GM15510 (cell line): Measurements from ENCODE around the gene GPSM1.

Experiments
- POLR2A ChIP-seq: IDR thresholded peaks from 3 replicates; pipeline ENCODE4 v1.6.1; 2011; ENCODE audit warnings: borderline replicate concordance; ENCODE audit not compliant: insufficient read length; ENCODE audit errors: extremely low read depth

GPSM1 gene

DNA sequence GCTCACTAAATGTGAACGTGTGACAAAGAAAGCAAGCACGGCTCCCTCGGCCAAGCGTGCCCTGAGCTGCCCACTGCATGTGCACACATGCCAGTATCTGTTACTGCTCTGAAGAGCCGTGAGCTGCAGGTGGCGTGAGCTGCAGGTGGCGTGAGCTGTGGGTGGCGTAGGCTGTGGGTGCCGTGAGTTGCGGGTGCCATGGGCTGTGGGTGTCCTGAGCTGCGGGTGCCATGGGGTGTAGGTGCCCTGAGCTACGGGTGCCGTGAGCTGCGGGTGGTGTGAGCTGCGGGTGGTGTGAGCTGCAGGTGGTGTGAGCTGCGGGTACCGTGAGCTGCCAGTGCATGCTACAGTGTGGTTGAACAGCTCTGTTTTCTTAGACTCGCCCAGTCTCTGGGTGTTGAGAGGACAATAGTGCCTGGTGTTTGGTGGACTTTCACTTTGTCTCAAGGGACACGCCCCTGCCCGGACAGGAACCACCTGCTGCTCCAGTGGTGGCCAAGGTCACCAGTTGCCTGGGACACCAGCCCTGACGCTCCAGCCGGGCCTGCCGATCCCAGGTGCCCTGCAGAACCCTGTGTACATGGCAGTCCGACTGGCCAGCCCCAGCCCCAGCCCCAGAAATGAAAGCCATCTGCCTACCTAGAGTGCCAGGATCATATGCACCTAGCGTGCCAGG lies 30.2 kb upstream of the GPSM1 start:
- no peak for TF ChIP-seq POLR2A

DNA sequence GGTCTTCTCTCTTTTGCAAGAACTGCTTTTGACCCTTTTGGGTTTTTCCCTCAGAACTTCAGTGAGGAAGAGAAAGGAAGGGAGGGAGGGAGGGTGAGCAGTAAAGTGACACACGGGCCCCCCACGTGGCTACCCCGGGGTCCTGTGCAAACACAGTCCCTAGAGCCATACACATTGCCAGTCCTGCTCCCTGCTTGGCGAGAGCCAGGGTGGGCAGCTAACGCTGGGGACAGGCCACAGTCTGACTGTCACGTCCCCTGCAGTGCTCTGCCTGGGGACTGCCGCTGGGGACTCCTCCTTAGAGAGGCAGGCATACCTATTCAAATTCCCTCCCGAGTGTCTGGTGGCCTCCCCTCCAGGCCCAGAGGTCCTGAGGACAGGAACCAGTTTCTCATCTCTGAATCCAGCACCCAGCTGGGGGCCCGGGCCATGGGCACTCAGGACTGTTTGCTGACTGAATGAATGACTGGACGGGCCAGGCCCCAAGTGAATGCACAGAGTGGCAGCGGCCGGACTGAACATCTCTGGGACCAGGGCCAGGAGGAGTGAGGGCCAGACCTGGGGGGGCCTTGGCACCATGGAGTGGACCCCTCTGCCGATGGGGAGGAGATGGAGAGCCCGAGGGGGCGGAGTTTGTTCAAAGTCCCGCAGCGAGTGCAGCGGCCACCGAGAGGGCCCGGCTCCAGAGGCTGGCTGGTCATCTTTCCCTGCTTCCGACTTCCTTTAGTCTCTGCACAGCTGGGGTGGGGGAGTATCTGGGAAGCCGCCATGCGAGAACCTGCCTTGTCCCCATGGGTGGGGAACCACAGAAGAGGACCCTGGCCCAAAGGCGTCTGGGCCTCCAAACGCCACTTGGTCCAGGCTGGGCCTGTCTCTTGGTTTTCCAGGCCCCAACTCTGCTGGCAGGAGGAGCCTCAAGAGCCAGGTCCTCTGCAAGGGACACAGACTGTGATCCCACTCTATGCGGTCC lies 29.3 kb upstream of the GPSM1 start:
- TF ChIP-seq POLR2A = no peak

DNA sequence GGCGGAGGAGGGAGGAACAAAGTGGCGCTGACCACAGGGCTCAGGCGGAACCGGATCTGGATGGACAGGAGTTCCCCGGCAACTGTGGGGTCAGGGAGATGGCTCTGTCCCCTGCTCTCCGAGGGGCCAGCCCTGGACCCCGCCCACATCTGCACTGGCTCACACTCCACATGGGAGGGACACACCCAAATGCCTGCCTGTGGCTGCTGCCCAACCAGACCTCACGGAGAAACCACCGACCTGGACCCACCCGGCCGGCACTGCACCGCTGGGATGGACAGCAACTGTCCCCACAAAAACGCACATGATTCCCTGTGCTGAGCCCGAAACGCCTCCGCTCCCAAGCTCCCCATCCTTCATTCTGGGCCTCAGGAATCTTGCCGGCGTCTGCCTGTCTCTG lies 28.2 kb upstream of the GPSM1 start:
- TF ChIP-seq POLR2A = no peak

DNA sequence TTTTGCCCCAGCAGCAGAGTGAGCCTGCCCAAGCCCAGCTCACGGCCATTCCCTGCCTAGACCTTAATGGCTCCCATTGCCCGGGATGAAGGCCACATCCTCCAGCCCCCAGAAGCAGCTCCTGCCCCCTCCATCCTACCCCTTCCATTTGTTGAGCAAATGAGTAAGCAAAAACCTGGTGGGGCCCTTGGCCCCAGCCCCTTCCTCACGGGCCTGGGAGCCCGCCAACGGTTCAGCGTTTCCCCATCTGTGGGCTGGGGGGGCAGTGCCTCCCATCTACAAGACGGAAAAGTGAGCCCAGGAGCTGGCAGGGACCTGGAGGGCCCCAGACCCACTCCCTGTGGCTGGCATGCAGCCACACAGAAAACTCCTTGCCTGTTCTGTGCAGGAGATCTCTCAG lies 27.8 kb upstream of the GPSM1 start:
- TF ChIP-seq POLR2A = no peak

DNA sequence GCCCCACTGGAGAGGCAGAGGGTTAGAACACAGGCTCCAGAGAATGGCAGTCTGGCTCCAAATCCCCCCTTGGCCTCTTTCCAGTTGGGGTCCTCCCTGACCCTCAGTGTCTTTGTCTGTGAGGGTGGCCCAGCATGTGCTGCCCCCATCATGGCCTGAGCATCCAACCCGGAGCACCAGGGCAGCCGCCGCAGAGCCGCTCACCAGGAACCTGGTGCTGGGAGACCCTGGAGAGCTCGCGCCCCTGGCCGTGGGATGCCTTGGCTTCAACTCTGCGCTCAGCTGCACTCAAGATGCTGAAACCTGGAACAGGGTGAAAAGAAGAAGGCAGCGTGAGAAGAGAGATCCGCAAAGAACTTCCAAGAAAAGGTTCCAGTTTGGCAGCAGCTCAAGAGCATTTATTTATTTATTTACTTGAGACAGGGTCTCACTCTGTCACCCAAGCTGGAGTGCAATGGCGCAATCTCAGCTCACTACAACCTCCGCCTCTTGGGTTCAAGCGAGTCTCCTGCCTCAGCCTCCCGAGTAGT lies 27.3 kb upstream of the GPSM1 start:
- no peak for TF ChIP-seq POLR2A

DNA sequence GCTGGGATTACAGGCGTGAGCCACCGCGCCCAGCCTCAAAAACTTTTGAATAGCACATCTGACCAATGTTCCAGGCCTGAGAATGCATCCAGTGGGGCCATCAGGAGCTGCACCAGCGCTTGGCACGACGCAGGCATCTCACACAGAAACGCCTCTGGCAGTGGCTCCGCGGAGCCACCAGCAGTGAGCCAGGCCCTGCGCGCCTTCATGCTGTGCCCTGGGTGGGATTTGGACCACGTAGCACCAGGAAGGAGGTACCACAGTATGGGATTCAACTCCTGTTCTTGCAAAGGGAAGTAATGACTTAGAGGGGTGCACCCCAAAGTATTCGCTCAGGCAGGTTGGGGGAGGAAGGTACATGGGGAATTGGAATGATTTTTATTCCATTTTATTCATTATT lies 26.5 kb upstream of the GPSM1 start:
- TF ChIP-seq POLR2A = no peak

DNA sequence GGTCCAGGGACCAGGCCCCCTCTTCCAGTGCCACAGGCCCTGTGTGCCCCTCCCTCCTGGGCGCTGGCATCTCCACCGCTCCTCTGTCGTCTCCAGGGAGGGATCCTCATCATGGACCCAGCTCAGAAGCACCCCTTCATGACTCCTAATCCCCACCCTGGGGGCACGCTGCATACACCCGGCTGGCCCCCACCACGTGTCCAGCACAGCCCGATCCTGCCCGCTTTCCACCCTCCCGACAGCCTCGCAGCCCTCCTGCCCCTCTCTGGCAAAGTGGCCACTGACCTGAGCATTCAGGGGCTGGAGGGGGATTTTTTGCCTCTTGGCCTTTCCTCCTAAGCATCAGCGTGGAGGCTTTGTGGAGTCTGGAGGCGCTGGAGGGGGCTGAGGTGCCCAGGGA lies 24.8 kb upstream of the GPSM1 start:
- no peak for TF ChIP-seq POLR2A

DNA sequence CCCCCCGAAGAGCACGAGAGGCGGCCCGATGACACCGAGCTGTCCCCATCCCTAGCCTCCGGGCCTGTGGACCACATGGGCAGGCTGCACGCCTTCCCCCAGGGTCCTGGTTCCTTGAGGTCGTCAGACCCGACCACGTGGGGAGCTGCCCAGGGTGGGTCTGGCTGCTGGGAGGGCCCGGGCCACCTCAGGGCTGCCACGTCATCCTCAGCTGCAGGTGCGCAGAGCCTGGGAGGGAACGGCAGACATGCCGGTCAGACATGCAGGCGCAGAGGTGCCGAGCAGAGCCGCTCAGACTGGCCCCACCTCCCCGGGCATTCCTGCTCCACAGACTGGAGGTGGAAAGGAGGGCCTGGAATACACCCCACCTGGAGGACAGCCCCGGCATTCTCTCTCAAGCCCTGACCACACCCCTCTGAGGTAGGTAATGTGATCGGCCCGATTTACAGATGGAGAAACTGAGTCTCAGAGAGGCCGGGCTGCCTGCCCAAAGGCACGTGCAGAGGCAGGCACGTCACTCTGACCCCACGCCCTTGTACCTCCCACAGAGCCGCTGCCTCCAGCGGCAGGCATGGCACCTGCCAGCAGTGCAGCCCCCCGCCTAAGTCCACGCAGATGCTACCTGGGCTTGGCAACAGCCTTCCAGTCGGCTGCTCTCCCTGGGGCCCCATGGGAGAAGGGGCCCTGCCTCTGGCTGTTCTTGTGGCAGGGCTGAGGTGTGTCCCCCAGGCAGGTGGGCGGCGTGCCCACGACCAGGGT lies 24.1 kb upstream of the GPSM1 start:
- TF ChIP-seq POLR2A = no peak

DNA sequence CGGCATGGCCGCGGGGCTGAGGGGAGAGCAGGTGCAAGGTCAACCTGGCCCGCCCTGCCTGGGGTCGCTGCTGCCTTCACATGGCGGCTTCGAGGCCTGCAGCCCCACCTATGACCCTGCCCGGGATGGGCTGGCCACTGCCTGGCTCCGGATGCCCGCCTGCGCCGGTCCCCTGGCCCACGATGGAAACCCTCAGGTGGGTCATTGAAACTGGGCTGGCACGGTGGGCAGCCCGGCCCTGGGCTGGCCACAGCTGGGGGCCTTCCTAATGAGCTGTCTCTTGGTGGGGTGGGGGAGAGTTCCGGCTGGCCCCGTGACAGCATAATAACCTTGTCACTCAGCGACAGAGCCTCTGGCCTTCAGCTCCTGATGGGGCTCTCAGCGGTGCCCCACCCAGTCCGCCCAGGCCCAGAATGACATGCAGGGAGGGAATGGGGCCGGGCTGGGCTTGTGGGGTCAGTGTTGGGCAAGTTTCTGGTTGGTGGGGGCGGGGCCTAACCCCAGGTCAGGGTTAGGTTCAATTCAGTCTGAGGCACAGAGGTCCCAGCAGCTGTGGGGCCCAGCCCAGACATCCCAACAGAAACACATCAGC lies 23.4 kb upstream of the GPSM1 start, which contains the start of gene CCDC187:
TSS of gene CCDC187 (minus strand) at position 270 of the 592 bp plus-strand sequence. CDS start at position 6, 264 bp downstream.
- TF ChIP-seq POLR2A = no peak

DNA sequence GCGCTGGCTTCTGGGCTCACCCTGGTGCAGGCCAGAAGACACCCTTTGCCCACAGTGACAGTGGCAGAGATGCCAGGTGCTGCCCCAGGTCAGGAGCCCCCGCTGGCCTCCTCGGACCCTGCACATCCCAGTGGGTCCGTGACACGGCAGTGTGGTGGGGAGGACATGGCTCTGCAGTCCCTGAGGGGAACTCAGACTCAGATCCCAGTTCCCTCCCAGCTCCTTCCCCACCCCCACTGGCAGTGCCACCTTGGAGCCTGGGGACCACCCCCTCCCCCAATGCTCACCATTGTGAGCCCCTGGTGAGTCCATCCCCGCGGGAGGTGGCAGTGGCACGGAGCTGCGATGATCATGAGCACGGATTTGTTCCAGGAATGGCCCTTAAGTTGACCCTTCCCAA lies 22.9 kb upstream of the GPSM1 start:
- TF ChIP-seq POLR2A = no peak

DNA sequence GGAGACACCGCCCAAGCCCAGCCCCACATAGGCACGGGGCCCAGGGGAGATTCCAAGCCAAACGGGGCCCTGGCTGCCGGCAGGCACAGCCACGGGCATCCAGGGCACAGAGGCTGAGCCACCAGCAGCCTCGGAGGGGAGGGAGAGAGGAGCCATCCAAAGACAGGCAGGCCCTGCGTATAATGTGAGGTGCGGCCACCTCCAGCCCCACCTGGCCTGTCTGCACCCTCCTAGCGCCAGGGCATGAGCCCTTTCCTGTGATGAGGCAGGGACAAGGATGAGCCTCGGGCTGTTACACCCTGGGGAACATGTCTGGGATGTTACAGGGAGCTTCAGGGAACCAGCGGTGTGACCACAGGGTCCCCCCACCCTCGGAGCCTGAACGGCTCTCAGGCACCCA lies 22.4 kb upstream of the GPSM1 start:
- TF ChIP-seq POLR2A = no peak

DNA sequence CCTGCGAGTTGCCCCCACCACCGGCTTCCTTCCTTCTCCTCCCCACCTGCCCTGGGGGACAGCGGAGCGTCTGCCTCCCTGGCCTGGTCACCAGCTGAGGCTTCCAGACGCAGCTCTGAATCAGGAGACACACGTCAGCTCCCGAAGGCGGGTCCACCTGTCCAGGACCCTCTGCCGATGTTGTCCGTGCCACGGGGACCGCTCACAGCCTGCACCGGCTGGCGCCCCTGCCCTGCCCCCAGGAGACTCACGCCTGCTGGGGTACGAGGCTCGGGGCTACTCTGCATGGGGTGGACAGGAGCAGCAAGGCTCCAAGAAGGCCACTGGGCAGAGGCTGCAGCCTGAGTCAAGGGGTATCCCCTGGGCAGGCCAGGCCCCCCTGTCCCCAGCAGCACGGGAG lies 21.5 kb upstream of the GPSM1 start:
- no peak for TF ChIP-seq POLR2A

DNA sequence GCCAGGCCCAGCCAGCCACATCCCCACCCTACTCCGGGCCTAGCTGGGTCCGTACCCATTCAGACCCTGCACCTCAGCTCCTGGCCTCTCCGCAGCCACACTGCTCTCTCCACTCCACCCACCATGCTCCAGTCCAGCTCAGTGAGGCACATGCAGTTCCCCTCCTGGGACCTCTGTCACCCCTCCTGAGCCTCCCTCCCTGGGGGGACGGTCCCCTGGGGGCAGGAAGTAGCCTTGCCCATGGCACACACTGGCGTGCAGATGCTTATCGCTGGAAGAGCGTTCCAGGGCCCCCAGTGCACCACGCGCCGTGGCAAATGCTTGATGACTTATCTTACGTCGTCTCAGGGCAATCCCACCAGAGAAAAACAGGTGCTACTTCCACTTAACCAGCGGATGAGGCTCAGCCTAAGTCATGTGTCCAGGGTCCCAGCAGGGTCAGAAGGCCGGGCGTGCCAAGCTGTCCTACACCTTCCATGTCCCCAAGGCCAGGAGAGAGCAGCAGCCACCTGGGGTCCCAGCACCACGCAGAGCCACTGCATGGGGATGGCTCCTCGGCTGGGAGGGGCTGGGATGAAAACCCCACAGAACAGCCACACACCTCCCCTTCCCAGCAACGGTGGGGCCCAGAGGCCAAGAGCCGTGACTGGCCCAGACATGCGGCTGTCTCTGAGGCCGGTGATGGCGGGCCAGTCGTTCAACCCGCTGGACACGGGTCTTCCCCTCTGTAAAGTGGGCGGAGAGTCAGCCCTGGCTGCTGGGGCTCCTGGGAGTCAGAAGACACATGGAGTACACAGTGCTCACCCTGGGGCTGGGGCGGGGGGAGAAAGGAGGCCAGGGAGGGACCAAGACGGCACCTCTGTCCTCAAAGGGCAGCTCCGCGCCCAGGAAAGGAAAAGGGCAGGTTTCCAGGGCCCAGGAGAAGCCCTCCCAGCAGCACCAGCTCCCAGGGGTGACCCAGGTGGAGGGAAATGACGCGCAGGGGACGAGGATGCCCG lies 20.8 kb upstream of the GPSM1 start:
- no peak for TF ChIP-seq POLR2A
